ENCODE measurements around the gene HLA-G. TPM values are rescaled to one million over a fixed set of nuclear protein-coding genes. Genes with fewer than 3 reads are reported as not detected.

Gene HLA-G
- total RNA-seq, 2 experiments from 2014 or later, result 2.9 to 4.6 TPM

DNA sequence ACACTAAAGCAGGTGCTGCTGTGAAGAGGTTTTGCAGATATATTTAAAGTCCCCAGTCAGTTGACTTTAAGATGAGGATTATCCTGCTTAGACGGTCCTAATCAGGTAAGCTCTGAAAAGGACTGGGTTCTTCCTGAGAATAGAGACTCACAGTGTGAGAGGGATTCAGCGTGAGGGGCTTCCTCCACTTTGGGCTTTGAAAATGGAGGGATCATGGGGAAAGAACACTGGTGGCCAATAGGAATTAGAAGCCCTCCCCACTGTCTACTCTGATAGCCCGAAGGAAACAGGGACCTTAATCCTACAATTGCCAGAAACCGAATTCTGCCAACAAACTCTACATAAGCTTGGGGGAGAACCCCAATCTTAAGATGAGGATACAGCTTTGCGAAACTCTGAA is 29.7 kb upstream of the HLA-G start:
- CTCF ChIA-PET, result no interaction called here
- Mint-ChIP-seq H3K36me3 (ENCODE audit: low read depth) (no peaks in the 10 kb centered on the region), H3K4me3 (no peak overlapping the region), H3K27me3 (ENCODE audit: low read depth) (peaks cover 45% of the 10 kb centered on the region), H3K27ac (no peak overlapping the region), H3K9me3 (ENCODE audit: insufficient read depth) (no peaks in the 10 kb centered on the region), H3K4me1 (ENCODE audit: low read depth) (peaks cover 5% of the 10 kb centered on the region)
- POLR2A ChIA-PET, result no interaction called here
- ATAC-seq, result no peak
- no peak for DNase-seq

DNA sequence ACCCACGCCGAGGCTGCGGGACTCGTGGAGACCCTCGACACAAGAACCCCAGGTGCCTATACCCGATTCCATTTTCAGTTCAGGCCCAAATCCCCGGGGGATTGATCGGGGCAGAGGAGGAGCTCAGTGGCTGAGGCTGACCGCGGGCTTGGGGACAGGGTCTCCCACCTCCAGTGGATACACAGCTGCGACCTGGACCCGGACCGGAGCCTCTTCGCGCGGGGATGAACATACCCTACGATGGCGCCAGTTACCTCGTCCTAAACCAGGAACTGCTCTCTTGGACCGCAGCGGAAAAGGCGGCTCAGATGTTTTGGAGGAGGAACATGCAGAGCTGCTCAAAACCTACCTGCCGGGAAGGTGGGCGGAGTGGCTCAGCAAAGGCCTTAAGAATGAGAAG is 27.4 kb upstream of the HLA-G start:
- ChIA-PET POLR2A (no interaction called here), CTCF (no interaction called here)
- ATAC-seq (no peak), DNase-seq (no peak)
- no peaks in the 10 kb centered on the region for H3K36me3 Mint-ChIP-seq (ENCODE audit: low read depth)
- peaks cover 25% of the 10 kb centered on the region for H3K27me3 Mint-ChIP-seq (ENCODE audit: low read depth)
- no peaks in the 10 kb centered on the region for H3K9me3 Mint-ChIP-seq (ENCODE audit: insufficient read depth)
- no peaks in the 10 kb centered on the region for H3K4me1 Mint-ChIP-seq (ENCODE audit: low read depth)
- no peak overlapping the region for H3K27ac Mint-ChIP-seq
- no peak overlapping the region for H3K4me3 Mint-ChIP-seq

DNA sequence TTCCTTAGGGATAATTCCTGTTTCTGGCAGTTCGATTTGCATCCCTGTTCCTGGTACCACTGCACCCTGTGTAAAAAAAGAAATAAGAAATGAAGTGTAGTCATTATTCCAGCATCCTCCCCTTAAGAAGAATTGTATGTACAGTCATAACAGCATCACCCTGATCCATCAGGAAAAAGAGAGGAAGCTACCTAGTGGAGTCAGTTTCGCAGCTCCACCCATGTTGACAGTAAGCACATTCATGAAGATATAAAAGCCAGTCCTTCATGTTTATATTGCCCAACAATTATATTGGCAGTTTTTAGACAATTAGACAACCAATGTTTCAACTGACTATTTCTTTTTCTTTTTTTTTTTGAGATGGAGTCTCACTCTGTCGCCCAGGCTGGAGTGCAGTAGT is 21.2 kb upstream of the HLA-G start:
- peaks cover 34% of the 10 kb centered on the region for H3K27me3 Mint-ChIP-seq (ENCODE audit: low read depth)
- POLR2A ChIA-PET, result no interaction called here
- ATAC-seq, result no peak

DNA sequence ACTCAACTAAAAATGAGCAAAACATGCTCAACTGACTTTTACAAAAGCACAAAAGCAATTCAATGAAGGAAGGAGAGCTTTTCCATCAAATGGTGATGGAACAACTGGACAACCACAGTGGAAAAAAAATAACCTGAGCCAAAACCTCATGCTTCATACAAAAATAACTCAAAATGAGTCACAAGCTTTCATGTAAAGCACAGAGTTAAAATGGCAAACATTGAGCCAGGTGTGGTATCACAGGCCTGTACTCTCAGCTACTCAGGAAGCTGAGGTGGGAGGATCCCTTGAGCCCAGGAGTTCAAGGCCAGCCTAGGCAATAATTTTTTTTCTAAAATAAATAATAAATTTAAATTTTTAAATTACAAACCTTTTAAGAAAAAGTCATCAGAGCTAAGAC is 18.4 kb upstream of the HLA-G start:
- ChIA-PET POLR2A (no interaction called here), CTCF (interaction anchor here (1.1 to 1.4 kb wide), 3 partner anchors 61 to 156 kb away, joined by 3 to 5 read pairs (median 3); no protein-coding TSS in a partner anchor)
- no peaks in the 10 kb centered on the region for H3K4me1 Mint-ChIP-seq (ENCODE audit: low read depth)
- no peak for ATAC-seq
- H3K4me3 Mint-ChIP-seq, result no peak overlapping the region
- no peak overlapping the region for H3K27ac Mint-ChIP-seq
- no peak for DNase-seq
- peaks cover 38% of the 10 kb centered on the region for H3K27me3 Mint-ChIP-seq (ENCODE audit: low read depth)
- no peaks in the 10 kb centered on the region for H3K36me3 Mint-ChIP-seq (ENCODE audit: low read depth)
- no peaks in the 10 kb centered on the region for H3K9me3 Mint-ChIP-seq (ENCODE audit: insufficient read depth)

More for the DNA sequence above, 21.2 kb upstream of the HLA-G start:
- no peak for DNase-seq
- H3K4me3 Mint-ChIP-seq, result no peak overlapping the region
- CTCF ChIA-PET, result no interaction called here
- no peak overlapping the region for H3K27ac Mint-ChIP-seq
- H3K36me3 Mint-ChIP-seq (ENCODE audit: low read depth), result no peaks in the 10 kb centered on the region
- H3K4me1 Mint-ChIP-seq (ENCODE audit: low read depth), result no peaks in the 10 kb centered on the region
- no peaks in the 10 kb centered on the region for H3K9me3 Mint-ChIP-seq (ENCODE audit: insufficient read depth)

DNA sequence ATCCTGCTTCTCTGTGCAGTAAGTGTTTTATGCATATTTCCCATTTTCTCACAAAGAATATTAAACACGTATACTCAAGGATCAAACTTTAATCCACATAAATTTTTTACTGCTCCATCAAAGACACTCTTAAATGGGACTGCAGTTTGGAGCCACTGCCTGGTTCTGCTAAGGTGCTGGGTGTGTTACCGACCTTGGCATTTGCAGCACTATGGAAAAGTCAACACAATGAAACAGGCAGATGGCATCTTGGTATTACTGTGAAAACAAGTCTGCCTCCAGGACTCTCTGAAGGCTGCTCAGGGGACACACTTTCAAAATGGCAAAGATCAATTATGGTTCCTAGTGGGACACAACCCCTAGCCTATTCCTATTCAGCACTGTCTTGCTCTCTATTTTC is 17.3 kb upstream of the HLA-G start:
- CTCF ChIA-PET, result no interaction called here

DNA sequence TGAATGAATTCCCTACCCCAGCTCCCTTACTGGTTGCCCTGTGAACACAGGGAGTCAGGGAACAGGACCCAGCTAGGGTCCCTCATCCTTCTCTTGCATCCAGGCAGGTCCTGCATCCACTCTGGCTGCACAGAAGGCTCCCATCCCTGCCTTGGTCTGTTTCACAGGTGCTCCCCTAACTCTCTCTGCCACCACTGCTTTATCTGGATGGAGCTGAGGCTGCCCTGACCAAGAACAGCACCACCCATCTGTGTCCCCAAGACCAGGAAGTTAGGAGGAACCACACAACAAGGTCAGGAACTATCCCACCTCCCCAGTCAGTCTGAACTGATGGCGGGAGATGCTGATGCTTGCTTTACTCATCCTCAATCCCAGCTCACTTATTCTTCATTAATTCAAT is 16.2 kb upstream of the HLA-G start:
- Mint-ChIP-seq H3K4me1 (ENCODE audit: low read depth) (no peaks in the 10 kb centered on the region), H3K9me3 (ENCODE audit: insufficient read depth) (no peaks in the 10 kb centered on the region), H3K27ac (no peak overlapping the region), H3K27me3 (ENCODE audit: low read depth) (peaks cover 33% of the 10 kb centered on the region), H3K4me3 (no peak overlapping the region), H3K36me3 (ENCODE audit: low read depth) (no peaks in the 10 kb centered on the region)
- ATAC-seq (no peak), DNase-seq (no peak)
- ChIA-PET POLR2A (no interaction called here), CTCF (no interaction called here)

More for the DNA sequence above, 17.3 kb upstream of the HLA-G start:
- Mint-ChIP-seq H3K27ac (no peak overlapping the region), H3K36me3 (ENCODE audit: low read depth) (no peaks in the 10 kb centered on the region), H3K9me3 (ENCODE audit: insufficient read depth) (no peaks in the 10 kb centered on the region), H3K4me1 (ENCODE audit: low read depth) (no peaks in the 10 kb centered on the region), H3K27me3 (ENCODE audit: low read depth) (peaks cover 38% of the 10 kb centered on the region), H3K4me3 (no peak overlapping the region)
- DNase-seq, result no peak
- ATAC-seq, result no peak
- POLR2A ChIA-PET, result no interaction called here

DNA sequence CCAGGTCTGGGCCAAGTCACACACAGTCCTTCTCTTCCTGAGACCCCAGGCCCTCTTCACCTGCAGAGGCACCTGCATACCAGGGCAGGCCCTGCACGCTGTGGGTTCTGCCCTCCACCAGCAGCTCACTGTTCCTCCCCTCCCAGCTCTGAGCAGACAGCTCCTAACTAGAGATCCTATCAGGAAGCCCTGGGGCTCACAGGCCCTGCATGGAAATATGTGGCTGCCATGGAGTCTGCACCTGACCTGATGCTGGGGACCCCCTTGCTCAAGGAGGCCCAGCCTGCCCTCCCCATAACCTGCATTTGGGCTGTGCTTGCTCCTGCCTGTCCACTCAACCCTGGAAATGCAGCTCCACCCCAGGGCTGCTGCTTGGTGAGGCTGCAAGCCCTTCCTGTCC is 14.6 kb upstream of the HLA-G start:
- no peaks in the 10 kb centered on the region for H3K4me1 Mint-ChIP-seq (ENCODE audit: low read depth)
- no peaks in the 10 kb centered on the region for H3K9me3 Mint-ChIP-seq (ENCODE audit: insufficient read depth)
- POLR2A ChIA-PET, result no interaction called here
- H3K4me3 Mint-ChIP-seq, result no peak overlapping the region
- no peak for ATAC-seq
- DNase-seq, result no peak
- CTCF ChIA-PET, result no interaction called here
- H3K27ac Mint-ChIP-seq, result no peak overlapping the region
- H3K27me3 Mint-ChIP-seq (ENCODE audit: low read depth), result peaks cover 24% of the 10 kb centered on the region
- H3K36me3 Mint-ChIP-seq (ENCODE audit: low read depth), result no peaks in the 10 kb centered on the region

DNA sequence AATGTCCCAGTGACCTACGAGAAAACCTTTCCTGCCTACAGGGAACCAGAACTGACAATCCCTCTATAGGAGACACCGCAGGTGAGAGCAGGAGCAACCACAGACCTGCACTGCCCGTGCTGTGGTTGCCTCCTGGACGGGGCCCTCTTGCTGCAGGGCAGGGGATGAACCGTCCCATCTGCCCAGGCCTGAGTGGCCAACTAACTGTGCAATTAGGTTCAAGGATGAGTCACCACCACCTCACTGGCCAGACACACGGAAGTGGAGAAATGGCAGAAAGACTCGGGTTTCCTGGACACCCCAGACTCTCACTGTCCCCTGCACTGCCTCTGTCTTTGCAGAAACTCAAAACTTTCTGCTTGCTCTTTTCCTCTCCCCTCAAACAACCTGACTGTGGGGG is 13.8 kb upstream of the HLA-G start:
- peaks cover 24% of the 10 kb centered on the region for H3K27me3 Mint-ChIP-seq (ENCODE audit: low read depth)
- no peak for DNase-seq
- H3K27ac Mint-ChIP-seq, result no peak overlapping the region
- no peaks in the 10 kb centered on the region for H3K4me1 Mint-ChIP-seq (ENCODE audit: low read depth)
- H3K36me3 Mint-ChIP-seq (ENCODE audit: low read depth), result no peaks in the 10 kb centered on the region
- ChIA-PET POLR2A (no interaction called here), CTCF (no interaction called here)
- H3K9me3 Mint-ChIP-seq (ENCODE audit: insufficient read depth), result no peaks in the 10 kb centered on the region
- no peak for ATAC-seq
- H3K4me3 Mint-ChIP-seq, result no peak overlapping the region

DNA sequence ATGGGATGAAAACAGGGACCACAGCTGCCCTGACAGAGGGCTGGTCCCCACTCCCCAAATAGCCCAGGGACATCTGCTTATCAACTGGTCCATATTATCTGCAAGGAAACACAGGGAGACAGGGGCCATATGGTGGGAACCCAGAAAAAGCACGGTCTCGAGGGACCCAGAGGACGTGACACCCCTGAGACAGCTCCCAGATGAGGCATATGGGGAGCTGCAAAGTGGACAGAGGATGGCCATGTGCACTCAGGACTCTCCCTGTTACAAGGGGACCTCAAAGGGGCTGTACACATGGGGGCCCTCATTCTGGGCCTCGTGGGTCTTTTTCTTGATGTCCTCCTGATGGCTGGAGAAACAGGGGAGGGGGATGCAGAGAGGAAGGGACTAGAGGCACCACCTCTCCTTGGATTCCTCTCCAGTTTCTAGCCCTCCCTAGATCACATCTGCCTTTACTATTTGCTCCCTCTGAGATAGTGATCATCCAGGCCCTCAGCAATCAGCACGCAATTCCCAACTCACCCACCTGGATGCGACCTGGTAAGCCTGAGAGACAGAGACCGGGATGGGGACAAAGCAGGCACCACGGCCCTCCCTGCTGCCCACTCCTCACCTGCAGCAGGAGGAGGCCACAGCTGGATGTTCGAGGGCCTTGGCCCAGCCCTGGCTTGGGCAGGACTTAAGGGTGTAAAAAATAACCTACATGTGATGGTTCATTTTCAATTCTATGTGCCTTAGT is 13.1 kb upstream of the HLA-G start:
- Mint-ChIP-seq H3K4me3 (no peak overlapping the region), H3K9me3 (ENCODE audit: insufficient read depth) (no peaks in the 10 kb centered on the region), H3K36me3 (ENCODE audit: low read depth) (no peaks in the 10 kb centered on the region), H3K27me3 (ENCODE audit: low read depth) (peaks cover 24% of the 10 kb centered on the region), H3K4me1 (ENCODE audit: low read depth) (no peaks in the 10 kb centered on the region), H3K27ac (no peak overlapping the region)
- CTCF ChIA-PET, result no interaction called here
- no peak for ATAC-seq
- no peak for DNase-seq
- POLR2A ChIA-PET, result no interaction called here

DNA sequence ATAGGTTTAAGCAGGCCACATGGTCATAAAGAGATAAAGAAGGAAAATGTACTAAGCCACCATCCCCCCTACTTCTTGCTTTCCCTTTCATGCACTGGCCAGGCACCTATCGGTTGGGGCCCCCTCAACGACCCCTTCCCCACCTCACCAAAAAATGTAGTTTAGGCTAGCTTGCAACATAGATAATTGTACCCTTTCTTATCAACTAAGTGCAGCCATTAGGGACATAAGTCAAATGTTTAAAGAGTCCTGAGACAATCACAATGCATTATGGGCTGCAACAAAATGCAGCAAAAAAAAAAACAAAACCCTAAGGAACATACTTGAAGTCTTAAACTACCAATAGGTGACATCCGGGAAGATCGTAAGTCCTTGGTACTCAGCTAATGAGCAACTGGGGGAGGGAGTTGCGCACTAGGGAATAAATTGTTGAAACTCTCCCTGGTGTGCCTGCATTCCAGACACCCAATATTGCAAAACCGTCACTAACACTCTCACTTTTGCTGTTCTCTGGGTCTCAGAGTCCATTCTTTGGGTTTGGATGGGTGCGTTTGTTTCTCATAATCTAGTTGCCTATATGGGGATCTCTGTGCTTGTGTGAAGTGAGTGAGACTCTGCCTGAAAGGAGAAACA is 12.4 kb upstream of the HLA-G start:
- no peaks in the 10 kb centered on the region for H3K36me3 Mint-ChIP-seq (ENCODE audit: low read depth)
- POLR2A ChIA-PET, result no interaction called here
- no peak overlapping the region for H3K4me3 Mint-ChIP-seq
- peaks cover 24% of the 10 kb centered on the region for H3K27me3 Mint-ChIP-seq (ENCODE audit: low read depth)
- ATAC-seq (no peak), DNase-seq (no peak)
- CTCF ChIA-PET, result no interaction called here
- H3K27ac Mint-ChIP-seq, result no peak overlapping the region
- no peaks in the 10 kb centered on the region for H3K4me1 Mint-ChIP-seq (ENCODE audit: low read depth)
- no peaks in the 10 kb centered on the region for H3K9me3 Mint-ChIP-seq (ENCODE audit: insufficient read depth)

DNA sequence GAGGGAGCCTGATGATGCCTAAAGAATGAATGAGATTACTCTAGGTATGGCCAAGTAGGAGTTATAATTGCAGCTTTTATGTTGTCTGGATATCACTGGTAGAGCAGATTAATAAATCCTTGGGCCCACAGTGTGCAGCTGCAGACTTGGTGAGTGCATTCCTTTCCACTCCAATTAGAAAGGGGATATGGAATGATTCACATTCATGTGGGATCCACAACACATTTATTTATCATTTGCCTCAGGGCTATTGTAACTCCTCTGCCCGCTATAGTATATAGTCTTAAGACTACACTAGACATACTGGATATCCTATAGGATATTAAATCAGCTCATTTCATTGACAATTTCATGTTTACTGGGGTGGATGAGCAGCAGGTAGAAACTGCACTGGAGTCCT is 11.6 kb upstream of the HLA-G start:
- no peak overlapping the region for H3K4me3 Mint-ChIP-seq
- DNase-seq (no peak), ATAC-seq (no peak)
- ChIA-PET CTCF (no interaction called here), POLR2A (no interaction called here)
- H3K4me1 Mint-ChIP-seq (ENCODE audit: low read depth), result no peaks in the 10 kb centered on the region
- H3K9me3 Mint-ChIP-seq (ENCODE audit: insufficient read depth), result no peaks in the 10 kb centered on the region
- H3K27ac Mint-ChIP-seq, result no peak overlapping the region
- peaks cover 24% of the 10 kb centered on the region for H3K27me3 Mint-ChIP-seq (ENCODE audit: low read depth)
- H3K36me3 Mint-ChIP-seq (ENCODE audit: low read depth), result no peaks in the 10 kb centered on the region

DNA sequence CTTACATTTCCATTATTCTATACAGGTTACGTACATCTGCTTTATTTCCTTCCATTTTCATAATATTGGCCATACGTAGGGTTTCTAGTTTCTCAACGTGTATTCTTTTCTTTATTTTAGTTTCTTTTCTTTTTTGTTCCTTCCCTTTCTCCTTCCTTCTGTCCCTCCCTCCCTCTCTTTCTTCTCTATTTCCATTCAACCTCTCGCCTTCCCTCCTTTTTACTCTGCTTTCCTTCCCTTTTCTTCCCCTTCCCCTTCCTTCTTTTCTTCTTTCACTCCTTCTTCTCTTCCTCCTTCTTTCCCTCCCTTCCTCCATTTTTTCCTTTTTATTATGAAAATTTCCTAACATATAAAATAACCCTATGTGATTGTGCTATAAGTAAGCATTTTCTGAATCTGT is 8.7 kb upstream of the HLA-G start:
- ChIA-PET CTCF (no interaction called here), POLR2A (no interaction called here)
- DNase-seq (no peak), ATAC-seq (no peak)
- Mint-ChIP-seq H3K36me3 (ENCODE audit: low read depth) (no peaks in the 10 kb centered on the region), H3K4me1 (ENCODE audit: low read depth) (no peaks in the 10 kb centered on the region), H3K4me3 (no peak overlapping the region), H3K9me3 (ENCODE audit: insufficient read depth) (no peaks in the 10 kb centered on the region), H3K27ac (no peak overlapping the region), H3K27me3 (ENCODE audit: low read depth) (peaks cover 39% of the 10 kb centered on the region)

DNA sequence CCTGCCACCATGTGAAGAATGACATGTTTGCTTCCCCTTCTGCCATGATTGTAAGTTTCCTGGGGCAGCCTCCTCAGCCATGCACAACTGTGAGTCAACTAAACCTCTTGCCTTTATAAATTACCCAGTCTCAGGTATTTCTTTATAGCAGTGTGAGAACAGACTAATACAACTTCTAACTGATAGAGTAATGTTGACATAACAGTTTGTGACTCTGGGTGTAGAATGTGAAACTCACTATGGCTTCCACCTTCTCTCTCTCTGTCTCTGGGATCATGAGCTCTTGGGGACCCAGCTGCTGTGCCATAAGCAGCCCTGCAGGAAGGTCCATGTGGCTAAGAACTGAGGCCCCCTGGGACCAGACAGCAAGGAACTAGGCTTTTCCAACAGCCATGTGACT is 3.5 kb upstream of the HLA-G start:
- H3K4me1 Mint-ChIP-seq (ENCODE audit: low read depth), result no peaks in the 10 kb centered on the region
- ATAC-seq, result no peak
- ChIA-PET POLR2A (no interaction called here), CTCF (interaction anchor here (1.0 to 2.1 kb wide), 4 partner anchors 12 to 174 kb away, joined by 3 to 6 read pairs (median 3); no protein-coding TSS in a partner anchor)
- no peak for DNase-seq
- no peaks in the 10 kb centered on the region for H3K9me3 Mint-ChIP-seq (ENCODE audit: insufficient read depth)
- no peak overlapping the region for H3K27ac Mint-ChIP-seq
- H3K4me3 Mint-ChIP-seq, result no peak overlapping the region
- peaks cover 73% of the 10 kb centered on the region for H3K27me3 Mint-ChIP-seq (ENCODE audit: low read depth)
- H3K36me3 Mint-ChIP-seq (ENCODE audit: low read depth), result no peaks in the 10 kb centered on the region
